KG1 (cell line): ENCODE results near the gene CNBP.
"Not testable (repeated sequence)": the region's sequence is repeated elsewhere in the genome, so short reads cannot be mapped to it uniquely, and the experiment has no call there.

Experiments used
- DNase-seq: peaks from one replicate; lab custom pipeline; 2025; lab: John Stamatoyannopoulos, UW

The CNBP gene

DNA sequence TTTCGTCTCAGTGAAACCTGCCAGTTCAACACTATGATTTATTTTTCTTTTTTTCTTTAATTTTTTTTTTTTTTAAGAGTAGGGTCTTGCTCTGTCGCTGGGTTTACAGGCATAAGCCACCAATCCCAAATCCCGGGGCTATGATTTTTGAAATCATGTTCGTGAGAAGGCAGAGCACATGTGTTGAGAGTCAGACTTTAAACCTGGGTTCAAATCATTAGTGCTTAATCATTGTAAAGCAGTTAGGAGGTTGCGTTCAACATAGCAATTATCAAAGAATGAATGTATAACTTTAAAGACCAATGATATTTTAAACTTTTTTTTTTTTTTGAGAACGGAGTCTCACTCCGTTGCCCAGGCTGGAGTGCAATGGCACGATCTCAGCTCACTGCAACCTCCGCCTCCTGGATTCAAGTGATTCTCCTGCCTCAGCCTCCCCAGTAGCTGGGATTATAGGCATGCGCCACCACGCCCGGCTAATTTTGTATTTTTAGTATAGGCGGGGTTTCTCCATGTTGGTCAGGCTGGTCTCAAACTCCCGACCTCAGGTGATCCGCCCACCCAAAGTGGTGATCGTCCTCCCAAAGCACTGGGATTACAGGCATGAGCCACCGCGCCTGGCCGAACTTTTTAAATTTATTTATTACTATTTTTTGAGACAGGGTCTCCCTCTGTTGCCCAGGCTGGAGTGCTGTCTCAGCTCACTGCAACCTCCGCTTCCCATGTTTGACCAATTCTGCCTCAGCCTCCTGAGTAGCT lies 1.3 kb upstream of the CNBP start:
- DNase-seq: not testable (repeated sequence)

DNA sequence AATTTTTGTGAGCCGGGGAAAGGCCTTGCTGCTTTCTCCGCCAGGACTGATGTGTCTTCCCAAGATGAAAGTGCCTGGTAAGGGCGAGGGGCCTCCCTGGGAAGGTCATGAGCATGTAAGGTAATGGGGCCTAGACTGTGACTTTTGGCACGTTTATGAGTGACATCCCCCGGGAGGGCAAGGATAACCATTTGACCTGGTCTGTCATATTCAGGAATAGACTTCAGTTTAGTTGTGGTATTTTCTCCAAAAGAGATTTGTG lies 631 bp upstream of the CNBP start:
- DNase-seq: no peak

DNA sequence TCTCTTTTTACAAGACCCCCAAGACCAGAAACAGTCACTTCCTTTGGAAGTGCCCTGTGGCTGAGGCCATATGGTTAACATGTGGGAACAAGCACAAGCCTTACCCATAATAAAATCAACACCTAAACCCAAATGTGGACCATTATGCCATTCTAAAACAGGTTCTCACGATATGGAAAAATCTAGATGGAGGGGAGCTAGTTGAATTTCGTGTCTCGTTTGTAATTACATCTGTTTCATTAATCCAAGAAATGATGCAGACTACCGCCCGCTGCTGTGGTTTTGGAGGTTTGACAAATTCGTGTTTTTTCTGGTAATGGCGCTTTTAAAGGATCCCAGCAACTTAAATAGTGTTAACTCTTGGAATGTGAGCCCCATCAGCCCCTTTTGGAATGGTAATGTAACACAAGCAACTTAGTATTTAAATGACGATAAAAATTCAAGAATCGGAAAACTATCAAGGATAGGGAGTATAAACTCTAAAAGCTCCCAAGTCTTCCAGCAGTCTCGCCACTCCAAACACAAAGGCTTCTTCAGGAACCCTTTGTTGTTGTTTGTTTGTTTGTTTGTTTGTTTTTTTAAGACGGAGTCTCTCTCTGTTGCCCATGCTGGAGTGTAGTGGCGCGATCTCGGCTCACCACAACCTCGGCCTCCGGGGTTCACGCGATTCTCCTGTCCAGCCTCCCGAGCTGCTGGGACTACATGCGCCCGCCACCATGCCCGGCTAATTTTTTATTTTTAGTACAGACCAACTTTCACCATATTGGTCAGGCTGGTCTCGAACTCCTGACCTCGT lies 1.1 kb downstream of the CNBP start:
- DNase-seq: no peak

DNA sequence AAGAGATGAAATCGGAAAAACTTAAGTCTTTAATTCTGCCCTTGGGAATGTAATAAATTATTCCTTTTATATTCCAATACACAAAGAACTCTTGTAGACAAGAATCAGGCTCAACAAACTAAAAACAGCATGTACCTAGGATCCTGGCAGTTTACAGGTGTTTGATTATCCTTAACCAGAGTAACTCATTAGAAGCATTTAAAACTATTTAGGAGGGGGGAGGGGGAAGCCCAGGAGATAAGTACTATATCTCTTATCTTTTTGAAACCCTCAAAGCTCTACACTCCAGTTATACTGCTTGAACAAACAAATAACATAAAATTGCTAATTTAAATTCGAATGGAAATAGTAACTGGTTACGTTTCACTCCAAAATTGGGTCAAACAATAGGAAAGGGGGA lies 1.9 kb downstream of the CNBP start:
- no peak for DNase-seq

DNA sequence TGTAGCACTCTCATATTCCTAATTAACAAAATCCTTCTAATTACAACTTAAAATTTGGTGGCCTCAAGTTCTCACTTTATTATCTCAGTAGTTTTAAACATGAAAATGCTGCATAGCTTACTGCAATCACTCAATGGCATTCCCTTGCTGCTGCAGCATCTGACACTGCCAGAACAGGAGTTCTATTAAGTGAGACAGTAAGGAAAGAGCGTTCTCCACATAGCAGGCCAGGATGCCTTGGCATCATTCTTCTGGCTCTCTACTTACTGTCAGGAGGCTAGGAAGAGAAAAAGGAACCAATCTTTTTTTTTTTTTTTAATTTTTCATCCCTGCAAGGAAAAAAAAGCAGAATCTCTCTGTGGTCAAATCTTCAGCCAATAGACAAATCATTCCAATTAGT lies 3.2 kb downstream of the CNBP start:
- no peak for DNase-seq

DNA sequence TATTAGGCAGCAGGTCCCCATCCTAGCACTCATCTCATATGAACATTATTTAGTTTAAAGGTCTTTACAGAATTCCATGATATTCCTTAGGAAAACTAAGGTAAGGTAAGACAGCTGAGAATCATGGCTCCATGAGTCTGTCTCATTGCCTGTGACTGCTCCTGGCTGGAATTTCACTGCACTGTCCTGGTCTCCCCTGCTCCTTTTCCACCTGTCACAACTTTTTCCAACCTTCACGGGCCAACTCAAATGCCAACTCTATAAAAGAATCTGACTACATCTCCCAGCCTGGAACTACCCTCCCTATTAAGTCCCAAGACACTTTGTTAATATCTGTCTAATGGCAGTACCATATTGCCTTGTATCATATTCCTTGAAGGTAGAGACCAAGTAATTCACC lies 7.6 kb downstream of the CNBP start:
- no peak for DNase-seq

DNA sequence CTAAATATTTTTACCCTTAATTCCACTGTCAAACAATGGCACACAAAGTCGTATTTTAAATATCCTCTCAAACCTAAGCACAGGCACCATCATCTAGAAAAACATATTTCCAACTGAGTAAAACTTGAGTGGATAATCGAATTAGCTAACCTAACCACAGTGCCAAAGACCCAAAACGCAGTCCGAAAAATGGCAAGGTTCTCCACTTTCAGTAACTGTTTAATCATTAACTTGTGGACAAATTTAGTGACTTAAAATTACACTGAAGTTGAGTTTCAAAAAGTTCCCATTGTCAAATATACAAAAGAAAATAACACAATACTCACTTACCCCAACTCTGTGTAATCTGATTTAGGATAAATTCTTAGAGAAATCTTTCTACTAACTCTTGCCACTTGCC lies 10.0 kb downstream of the CNBP start:
- DNase-seq: no peak

DNA sequence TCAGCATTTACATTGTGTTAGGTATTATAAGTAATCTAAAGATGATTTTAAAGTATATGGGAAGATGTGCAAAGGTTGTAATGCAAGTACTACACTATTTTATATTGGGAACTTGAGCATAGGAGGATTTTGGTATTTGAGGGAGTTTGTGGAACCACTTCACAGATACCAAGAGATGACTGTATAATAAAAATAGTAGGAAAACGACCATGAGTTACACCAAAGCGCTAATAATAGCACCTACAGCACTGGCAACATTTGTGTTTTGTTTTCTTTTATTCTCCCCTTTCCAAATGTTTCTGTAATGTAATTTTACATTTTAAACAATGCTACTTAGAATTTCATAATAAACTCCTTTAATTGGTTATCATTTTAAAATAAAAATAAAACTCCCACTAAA lies 10.5 kb downstream of the CNBP start:
- DNase-seq: no peak

DNA sequence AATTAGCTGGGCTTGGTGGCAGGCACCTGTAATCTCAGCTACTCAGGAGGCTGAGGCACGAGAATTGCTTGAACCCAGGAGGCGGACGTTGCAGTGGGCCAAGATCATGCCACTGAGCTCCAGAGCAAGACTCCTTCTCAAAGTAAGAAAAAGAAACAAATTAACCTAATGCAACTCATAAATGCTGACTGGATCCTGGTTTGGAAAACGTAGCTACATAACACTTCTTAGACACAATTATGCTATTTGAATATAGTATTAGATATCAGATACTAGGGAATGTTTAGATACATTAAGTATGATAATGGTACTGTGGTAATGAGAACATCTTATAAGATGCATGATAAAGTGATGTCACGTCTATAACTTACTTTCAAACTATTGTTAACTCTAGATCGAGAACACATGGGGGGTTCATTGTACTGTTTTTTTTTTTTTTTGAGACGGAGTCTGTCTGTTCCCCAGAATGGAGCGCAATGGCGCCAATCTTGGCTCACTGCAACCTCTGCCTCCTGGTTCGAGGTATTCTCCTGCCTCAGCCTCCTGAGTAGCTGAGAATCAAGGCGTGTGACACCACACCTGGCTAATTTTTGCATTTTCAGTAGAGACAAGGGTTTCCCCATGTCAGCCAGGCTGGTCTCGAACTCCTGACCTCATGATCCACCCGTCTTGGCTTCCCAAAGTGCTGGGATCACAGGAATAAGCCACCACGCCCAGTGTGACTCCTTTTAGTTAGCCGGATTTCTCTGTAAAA lies 16.9 kb downstream of the CNBP start:
- DNase-seq: no peak

DNA sequence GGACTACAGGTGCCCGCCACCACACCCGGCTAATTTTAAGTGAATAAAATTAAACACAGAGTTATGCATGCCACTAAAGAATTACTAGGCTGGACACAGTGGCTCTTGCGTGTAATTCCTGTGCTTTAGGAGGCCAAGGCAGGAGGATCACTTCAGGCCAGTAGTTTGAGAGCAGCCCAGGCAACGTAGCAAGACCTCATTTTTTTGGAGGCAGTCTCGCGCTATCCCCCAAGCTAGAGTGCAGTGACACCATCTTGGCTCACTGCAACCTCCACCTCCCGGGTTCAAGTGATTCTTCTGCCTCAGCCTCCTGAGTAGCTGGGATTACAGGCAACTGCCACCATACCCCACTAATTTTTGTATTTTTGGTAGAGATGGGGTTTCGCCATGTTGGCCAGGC lies 18.1 kb downstream of the CNBP start:
- DNase-seq: not testable (repeated sequence)

DNA sequence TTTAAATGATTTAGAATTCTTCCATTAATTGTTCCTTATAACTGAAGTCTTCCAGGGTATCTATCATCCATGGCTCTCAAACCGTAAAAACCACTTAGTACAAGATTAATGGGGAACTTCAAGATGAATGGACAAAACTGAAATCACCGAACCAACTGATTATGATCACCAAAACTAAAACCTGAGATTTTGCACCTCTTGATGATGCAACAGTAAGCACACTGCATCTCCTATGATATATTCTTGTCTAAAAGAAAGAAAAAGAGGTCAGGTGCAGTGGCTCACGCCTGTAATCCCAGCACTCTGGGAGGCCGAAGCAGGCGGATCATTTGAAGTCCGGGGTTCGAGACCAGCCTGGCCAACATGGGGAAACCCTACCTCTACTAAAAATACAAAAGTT lies 19.2 kb downstream of the CNBP start:
- no peak for DNase-seq

DNA sequence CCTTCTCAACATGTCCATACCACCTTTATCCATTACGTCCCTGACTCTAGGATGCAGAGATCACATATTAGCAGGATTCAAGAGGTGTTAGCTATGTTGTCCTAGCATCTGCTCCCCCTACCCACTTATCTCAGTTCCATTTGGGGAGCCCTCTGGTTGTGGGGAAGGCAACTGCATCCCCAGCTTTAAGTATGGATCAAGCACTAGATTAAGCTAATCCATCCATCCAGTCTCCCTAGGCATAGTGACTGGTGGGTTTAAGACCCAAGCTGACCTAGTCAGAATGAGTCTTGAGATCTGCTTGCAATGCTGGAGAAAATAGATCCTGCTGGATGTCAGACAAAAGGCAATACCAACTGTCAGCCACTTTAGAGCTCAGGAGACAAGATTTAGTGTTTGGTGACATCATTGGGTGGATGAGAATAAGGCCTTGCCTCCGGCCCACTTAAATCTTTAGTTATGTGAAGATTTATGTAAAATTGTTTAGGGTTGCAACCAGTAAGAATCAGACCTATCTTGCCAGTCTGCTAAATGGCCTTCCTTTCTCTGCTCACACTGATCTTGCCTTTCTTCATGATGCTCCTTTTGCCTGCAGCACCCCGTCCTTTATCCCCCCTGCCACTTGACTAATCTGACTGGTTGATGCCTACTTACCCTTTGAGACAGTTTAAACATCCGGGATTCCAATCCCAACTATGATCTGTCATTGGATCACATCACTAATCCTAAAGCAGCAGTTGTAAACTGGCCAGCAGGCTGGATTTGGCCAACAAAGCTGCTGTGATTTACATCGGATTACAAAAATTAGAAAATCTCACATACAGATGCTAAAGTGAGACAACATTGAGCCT lies 20.7 kb downstream of the CNBP start:
- peak; percentile 26 for DNase-seq

DNA sequence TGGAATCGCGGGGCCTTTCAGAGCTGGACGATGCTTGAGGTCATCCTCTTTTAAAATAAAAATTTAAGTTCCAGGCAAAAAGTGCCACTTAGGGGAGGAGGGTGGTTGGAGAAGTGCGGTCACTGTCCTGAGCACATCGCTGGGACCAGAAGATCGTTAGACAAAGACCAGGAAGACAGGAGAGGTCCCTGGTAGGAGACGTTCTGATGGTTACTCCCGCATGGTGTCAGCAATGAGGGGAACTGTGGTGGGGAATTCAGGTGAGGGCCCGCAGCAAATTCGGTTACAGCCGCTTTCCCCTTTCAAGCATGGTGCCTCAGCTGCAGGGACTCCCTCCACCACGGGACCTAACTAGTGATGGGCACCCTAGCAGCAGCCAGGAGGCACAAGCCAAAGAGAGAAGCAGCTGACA lies 21.8 kb downstream of the CNBP start:
- DNase-seq: no peak

DNA sequence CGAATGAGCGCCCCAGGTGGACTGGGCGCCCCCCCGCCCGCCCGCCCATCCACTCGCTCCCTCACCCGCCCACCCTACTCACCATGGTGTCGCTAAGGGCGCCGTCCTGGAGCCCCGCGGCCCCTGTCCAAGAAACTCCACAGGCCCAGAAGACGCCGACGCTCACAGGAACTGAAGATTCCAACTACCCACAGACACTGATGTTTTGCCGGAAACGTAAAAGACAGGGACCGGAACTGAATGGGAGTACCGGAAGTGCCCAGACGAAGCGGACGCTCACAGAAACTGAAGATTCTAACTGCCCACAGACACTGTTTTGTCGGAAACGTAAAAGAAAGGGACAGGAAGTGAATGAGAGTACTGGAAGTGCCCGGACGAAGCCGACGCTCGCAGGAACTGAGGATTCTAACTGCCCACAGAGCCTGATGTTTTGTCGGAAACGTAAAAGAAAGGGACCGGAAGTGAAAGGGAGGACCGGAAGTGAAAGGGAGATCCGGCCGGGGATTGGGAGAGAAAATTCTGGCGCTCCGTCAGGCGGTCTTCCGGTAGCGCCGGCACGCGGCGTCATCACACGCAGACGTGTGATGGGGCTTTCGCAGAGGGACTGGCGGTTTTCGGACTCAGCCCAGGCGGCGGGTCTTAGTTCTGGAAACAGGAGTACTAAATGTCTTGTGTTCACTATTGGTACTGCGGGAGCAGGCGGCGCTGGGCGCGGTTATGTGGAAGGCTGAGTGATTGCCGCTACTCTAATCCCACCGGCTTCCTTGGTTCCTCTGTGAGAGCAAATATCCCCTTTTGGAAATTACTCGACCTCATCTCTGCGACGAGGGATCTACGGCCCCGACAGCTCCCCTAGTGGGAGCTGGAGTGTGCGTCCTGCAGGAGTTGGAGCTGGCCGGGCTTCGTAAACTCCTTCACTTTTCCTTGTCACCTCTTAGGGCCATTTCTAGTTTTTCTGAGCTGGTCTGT lies 22.5 kb downstream of the CNBP start, which contains the start of gene ISY1:
ISY1 (minus strand) TSS at position 173 of the 969 bp plus-strand sequence; CDS start at position 85, 88 bp downstream.
- peak; percentile 97 for DNase-seq

DNA sequence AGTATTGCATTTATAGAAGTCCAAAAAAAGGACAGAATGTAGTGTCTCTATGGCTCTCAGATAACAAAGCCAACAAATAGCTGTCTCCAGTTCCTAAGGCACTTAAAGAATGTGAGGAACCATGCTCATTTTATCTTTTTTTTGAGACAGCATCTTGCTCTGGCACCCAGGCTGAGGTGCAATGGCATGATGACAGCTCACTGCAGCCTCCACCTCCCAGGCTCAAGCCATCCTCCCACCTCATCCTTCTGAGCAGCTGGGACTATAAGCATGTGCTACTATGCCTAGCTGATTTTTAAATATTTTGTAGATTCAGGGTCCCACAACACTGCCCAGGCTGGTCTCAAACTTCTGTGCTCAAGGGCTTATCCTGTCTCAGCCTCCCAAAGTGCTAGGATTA lies 38.9 kb downstream of the CNBP start:
- DNase-seq: no peak

DNA sequence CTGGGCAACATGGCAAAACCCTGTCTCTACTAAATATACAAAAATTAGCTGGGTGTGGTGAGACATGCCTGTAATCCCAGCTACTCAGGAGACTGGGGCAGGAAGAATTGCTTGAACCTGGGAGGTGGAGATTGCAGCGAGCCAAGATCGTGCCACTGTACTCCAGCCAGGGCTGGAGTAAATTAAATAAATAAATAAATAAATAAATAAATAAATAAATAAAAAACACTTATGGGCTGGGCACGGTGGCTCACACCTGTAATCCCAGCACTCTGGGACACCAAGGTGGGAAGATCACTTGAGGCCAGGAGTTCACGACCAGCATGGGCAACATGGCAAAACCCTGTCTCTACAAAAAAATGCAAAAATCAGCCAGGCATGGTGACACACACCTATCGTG lies 42.7 kb downstream of the CNBP start:
- not testable (repeated sequence) for DNase-seq

DNA sequence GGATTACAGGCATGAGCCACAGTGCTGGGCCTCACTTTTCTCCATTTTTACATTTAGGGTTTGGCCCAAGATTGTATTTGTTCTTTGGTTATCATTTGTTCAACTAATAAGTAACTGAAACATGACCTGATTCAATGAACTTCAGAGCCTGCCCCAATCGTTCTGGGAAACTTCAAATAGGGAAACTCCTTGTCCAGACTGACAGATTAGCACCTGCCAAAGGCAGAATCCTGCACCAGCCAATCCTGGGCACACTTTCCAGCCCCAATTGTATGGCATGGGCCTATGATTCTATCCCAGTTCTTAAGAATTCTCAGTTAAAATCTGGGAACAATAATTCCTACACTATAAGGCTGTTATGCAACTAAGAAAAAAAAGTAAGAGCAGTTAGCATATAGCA lies 43.8 kb downstream of the CNBP start:
- no peak for DNase-seq

DNA sequence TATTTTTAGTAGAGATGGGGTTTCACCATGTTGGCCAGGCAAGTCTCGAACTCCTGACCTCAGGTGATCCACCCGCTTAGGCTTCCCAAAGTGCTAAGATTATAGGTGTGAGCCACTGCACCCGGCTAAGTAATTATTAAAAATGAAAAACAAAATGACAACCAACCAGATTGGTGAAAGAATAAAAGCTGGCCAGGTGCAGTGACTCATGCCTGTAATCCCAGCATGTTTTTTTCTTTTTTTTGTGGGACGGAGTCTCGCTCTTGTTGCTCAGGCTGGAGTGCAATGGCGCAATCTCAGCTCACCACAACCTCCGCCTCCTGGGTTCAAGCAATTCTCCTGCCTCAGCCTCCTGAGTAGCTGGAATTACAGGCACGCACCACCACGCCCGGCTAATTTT lies 47.4 kb downstream of the CNBP start:
- not testable (repeated sequence) for DNase-seq

DNA sequence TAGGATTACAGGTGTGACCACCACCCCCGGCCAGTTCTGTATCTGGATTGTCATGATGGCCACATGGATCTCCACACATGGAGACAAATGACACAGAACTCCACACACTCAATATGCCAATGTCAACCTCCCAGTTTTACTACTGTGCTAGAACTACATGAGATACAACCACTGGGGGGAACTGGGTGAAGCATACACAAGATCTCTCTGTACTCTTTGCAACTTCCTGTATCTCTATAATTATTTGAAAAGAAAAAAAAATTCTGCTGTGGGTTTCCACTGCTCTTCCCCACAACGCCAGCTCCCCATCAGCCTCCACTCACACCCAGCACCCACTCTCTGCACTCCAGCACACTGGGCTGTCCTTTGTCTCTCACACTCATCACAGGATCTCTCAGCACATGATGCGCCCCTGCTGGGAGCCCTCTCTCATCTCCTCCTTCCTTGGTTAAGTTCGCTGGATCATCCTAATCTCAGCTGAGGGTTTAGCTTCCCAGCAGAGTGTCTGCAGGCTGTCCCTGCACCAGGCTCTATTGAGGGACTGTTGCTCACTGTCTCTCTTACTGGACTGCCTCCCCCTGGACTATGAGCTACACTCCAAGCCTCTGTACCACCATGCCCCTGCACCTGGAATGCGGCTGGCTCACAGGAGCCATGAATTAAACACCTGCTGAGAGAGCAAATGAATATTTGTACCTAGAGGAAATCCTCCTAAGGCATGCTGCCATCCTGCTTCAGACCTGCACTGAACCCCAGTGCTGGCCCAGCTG lies 51.4 kb downstream of the CNBP start:
- DNase-seq: no peak

DNA sequence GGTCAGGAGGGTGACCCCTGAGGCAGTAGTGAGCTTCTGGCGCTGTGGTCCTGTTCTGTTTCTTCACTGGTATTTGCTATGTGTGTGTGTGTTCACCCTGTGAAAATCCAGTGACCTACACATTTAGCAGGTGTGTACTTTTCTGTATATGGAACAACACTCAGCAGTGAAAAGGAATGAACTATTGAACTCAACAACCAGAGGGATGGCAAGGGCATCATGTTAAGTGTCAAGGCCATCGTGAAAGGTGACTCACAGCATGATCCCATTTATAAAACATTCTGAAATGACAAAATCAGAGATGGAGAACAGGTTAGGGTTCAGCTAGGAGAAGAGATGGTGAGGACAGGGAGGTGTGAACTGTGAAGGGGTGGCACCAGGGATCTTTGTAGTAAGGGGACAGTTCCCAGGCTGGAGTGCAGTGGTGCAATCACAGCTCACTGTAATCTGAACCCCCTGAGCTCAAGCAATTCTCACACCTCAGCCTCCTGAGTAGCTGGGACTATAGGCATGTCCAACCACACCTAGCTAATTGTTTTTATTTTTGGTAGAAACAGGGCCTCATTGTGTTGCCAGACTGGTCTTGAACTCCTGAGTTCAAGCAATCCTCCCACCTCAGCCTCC lies 52.1 kb downstream of the CNBP start:
- no peak for DNase-seq
